ENCODE results near the gene APBA3.

Gene APBA3

GRCh38 chr19:3761382-3762129 lies at the start of gene APBA3:
Gene APBA3, minus strand, starts transcription at chr19:3761692. Its CDS starts 1,428 bp downstream, at chr19:3760264.
- peak within 1 kb of the TSS; percentile 99 for H3K4me3 Mint-ChIP-seq
- H3K9me3 Mint-ChIP-seq, result no peaks in the 10 kb centered on the region
- DNase-seq (ENCODE audit: low spot score in 2 of 2) (peak; percentile 98 to 99), ATAC-seq (peak; percentile 72)
- H3K4me1 Mint-ChIP-seq, result peaks cover 37% of the 10 kb centered on the region
- H3K36me3 Mint-ChIP-seq, result peaks cover 89% of the 10 kb centered on the region
- H3K27ac Mint-ChIP-seq, result peak within 1 kb of the TSS; percentile 99

GRCh38 chr19:3810708-3811355 lies 49.3 kb upstream of the APBA3 start:
- no peak for DNase-seq (ENCODE audit: low spot score in 2 of 2)
- ATAC-seq, result no peak
- no peak overlapping the region for H3K27ac Mint-ChIP-seq
- H3K9me3 Mint-ChIP-seq, result no peaks in the 10 kb centered on the region
- peaks cover 16% of the 10 kb centered on the region for H3K36me3 Mint-ChIP-seq
- H3K4me1 Mint-ChIP-seq, result peaks cover 66% of the 10 kb centered on the region
- H3K4me3 Mint-ChIP-seq, result no peak overlapping the region

- Mint-ChIP-seq H3K4me1 (peaks cover 71% of the 10 kb centered on the region), H3K4me3 (no peak overlapping the region), H3K36me3 (peaks cover 20% of the 10 kb centered on the region), H3K9me3 (no peaks in the 10 kb centered on the region), H3K27ac (peak overlapping the region; percentile 3)
- DNase-seq (ENCODE audit: low spot score in 2 of 2) (no peak), ATAC-seq (peak; percentile 3)
Observed at GRCh38 chr19:3809881-3810707, 48.6 kb upstream of the APBA3 start.

DNA sequence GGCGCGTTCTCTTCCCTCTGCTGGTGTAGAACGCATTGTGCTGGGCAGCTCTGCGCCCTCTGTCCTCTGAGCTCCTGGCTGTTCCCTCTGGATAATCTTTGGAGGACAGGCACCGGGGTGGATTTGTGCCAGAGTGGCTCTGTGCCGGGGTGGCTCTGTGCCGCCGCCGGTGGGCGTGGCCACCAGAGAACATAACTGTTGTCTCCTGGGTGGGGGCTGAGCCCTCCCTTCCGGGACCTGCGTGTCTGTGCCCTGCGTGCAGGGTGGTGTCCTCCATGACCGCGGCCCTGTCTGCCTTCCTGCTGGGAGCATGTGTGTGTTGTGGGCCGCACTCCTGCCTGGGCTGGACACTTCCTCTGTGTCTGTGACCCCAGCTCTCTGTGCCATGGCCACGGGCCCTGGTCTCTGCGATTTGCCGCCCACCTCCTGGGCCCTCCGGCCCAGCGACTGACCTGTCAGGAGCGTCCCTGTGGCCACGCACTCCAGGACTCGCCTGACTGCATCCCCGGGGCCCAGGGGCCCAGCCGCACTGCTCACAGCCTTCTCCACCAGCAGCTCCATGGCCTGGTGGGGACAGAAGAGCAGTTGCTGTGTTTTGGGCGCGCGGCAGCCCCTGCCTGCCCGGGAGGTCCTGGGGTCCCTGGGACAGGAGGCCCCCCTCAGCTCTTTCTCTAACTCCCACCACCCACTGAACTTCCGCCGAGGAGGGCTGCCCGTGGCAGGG lies 47.1 kb upstream of the APBA3 start:
- Mint-ChIP-seq H3K36me3 (peaks cover 20% of the 10 kb centered on the region), H3K9me3 (no peaks in the 10 kb centered on the region), H3K4me3 (no peak overlapping the region), H3K4me1 (peaks cover 62% of the 10 kb centered on the region), H3K27ac (no peak overlapping the region)
- ATAC-seq (no peak), DNase-seq (ENCODE audit: low spot score in 2 of 2) (no peak)

DNA sequence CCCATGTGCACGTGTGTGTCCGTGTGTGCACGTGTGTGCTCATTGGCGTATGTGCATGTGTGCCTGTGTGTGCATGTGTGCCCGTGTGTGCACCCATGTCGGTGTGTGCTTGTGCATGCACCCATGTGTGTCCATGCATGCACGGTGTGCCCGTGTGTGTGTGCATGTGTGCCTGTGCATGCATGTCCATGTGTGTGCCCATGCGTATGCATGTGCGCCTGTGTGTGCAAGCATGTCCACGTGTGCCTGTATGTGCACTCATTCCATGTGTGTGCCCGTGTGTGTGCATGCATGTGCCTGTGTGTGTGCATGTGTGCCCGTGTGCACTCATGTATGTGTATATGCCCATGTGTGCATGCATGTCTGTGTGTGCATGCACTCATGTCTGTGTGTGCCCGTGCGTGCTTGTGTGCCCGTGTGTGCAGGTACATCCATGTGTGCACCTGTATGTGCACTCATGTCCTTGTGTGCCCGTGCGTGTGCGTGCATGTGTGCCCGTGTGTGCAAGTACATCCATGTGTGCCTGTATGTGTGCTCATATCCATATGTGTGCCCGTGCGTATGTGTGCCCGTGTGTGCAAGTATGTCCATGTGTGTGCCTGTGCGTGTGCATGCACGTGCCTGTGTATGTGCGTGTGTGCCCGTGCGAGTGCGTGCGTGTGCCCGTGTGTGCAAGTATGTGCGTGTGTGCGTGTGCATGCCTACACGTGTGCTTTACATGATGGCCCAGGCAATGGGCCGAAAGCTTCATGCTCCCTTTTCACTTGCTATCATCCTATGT lies 46.3 kb upstream of the APBA3 start:
- no peak overlapping the region for H3K27ac Mint-ChIP-seq
- no peak overlapping the region for H3K4me3 Mint-ChIP-seq

DNA sequence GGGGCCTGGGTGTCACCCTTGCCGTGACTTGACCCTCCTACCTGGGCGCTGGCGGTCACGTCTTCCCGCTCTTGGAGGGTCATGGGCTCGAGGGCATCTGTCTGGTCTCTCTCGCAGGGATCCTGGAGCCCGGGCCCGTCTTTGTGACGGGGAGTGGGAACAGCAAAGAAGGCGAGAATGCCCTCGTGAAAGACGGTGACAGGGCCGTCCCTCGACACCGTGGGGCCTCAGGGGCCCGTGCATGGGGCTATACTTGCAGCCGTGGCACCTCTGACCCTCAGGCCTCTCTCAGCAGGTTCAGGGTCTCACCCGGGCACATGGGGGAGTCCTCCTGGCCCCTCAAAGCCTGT lies 45.6 kb upstream of the APBA3 start:
- Mint-ChIP-seq H3K36me3 (peaks cover 18% of the 10 kb centered on the region), H3K27ac (peak overlapping the region; percentile 65), H3K9me3 (no peaks in the 10 kb centered on the region), H3K4me1 (peaks cover 47% of the 10 kb centered on the region), H3K4me3 (no peak overlapping the region)
- ATAC-seq, result no peak
- DNase-seq (ENCODE audit: low spot score in 2 of 2), result no peak

More for the DNA sequence above, 46.3 kb upstream of the APBA3 start:
- H3K4me1 Mint-ChIP-seq, result peaks cover 54% of the 10 kb centered on the region
- ATAC-seq (no peak), DNase-seq (ENCODE audit: low spot score in 2 of 2) (no peak)
- peaks cover 23% of the 10 kb centered on the region for H3K36me3 Mint-ChIP-seq
- H3K9me3 Mint-ChIP-seq, result no peaks in the 10 kb centered on the region

- ATAC-seq (no peak), DNase-seq (ENCODE audit: low spot score in 2 of 2) (no peak)
- Mint-ChIP-seq H3K36me3 (peaks cover 17% of the 10 kb centered on the region), H3K4me1 (peaks cover 53% of the 10 kb centered on the region), H3K27ac (no peak overlapping the region), H3K4me3 (no peak overlapping the region), H3K9me3 (no peaks in the 10 kb centered on the region)
Observed at GRCh38 chr19:3805859-3806258, 44.4 kb upstream of the APBA3 start.

DNA sequence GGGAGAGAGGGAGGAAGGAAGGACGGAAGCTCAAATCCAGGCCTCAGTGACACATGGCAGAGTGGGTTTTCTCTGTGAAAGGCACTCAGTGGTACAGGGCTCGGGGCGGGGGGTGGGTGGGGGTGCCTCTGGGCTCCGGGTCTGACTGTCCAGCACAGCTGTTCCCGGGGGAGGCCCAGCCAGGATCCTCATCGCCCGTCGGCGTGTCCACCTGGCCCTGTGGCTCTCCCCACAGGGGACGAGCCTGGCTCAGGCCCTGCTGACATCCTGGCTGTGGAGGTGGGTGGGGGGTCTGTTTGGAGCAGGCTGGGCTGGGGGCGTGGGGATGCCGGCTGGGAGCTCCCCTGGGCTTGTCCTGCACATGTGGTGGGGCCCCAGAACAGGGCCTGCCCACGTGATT lies 42.9 kb upstream of the APBA3 start:
- Mint-ChIP-seq H3K4me1 (peaks cover 59% of the 10 kb centered on the region), H3K4me3 (no peak overlapping the region), H3K27ac (peak overlapping the region; percentile 72), H3K9me3 (no peaks in the 10 kb centered on the region), H3K36me3 (peaks cover 23% of the 10 kb centered on the region)
- DNase-seq (ENCODE audit: low spot score in 2 of 2), result no peak
- ATAC-seq, result no peak

GRCh38 chr19:3803986-3804385 lies 42.5 kb upstream of the APBA3 start:
- peaks cover 23% of the 10 kb centered on the region for H3K36me3 Mint-ChIP-seq
- H3K4me3 Mint-ChIP-seq, result no peak overlapping the region
- H3K4me1 Mint-ChIP-seq, result peaks cover 59% of the 10 kb centered on the region
- DNase-seq (ENCODE audit: low spot score in 2 of 2), result no peak
- no peaks in the 10 kb centered on the region for H3K9me3 Mint-ChIP-seq
- H3K27ac Mint-ChIP-seq, result peak overlapping the region; percentile 72
- ATAC-seq, result no peak

DNA sequence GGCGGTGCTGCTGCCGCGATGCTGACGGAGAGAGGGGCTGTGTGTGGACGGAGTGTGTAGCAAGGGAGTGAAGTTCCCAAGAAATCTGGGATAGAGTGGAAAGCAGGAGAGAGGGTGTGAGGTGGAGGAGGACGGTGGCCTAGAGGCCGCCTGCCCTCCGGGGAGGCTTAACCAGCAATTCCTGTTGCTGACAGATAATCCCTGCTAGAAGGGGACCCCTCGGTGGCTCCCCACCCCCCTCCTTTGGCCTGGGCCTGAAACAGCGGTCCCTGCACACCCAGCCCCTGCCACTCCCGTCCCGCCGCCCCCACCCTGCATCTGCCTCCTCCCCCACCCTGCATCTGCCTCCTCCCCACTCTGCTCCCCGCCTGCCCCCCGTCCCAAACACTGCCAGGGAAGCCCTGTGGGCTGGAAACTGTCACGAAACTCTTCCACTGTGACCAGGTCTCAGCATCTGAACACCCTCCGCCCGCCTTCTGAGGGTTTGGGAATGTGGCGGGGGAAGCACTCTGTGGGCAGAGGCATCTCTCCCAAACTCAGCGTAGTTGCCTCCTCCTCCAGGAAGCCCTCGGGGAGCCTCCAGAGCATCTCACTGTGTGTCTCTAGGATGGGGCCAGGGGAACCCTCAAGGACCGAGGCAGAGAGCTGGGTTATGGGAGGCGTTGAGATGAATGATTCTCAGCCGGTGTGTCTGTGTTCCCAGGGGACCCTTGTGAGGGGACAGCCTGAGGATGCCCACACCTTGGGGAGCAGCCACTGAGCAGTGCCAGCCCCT lies 41.8 kb upstream of the APBA3 start:
- no peak for ATAC-seq
- H3K4me3 Mint-ChIP-seq, result no peak overlapping the region
- no peaks in the 10 kb centered on the region for H3K9me3 Mint-ChIP-seq
- peaks cover 56% of the 10 kb centered on the region for H3K4me1 Mint-ChIP-seq
- DNase-seq (ENCODE audit: low spot score in 2 of 2), result no peak
- peak overlapping the region; percentile 72 for H3K27ac Mint-ChIP-seq
- peaks cover 21% of the 10 kb centered on the region for H3K36me3 Mint-ChIP-seq

DNA sequence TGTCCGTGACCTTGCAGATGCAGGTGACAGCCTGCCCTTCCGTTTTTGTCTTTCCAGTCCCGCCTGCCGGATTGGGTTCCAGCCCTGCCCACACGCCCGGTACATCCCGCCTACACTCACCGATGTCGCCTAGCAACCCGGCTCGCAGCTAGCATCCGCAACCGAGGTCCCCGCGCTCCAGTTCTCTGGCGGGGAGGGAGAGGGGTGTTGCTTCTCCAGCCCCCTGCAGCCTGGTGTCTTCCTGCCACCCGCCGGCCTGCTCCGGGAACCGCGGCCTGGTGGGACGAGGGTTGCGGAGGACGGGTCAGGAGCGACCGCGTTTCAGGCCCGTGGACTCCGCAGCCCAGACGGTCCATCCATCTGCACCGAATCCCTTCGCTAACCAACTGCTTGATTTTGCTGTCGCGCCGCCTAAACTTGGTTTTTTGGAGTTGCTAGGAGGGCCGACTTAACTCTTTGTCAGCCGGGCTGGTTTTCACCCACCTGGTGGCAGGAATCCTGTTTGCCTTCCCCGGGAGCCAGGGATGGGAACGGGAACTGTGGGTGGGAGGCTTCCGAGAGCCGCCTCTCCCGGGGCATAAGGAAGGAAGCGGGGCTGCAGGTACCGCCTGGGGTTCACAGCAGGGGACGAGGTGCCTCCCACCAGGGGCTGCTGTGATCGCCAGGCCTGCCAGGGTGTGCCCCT lies 40.1 kb upstream of the APBA3 start:
- H3K4me1 Mint-ChIP-seq, result peaks cover 54% of the 10 kb centered on the region
- peaks cover 17% of the 10 kb centered on the region for H3K36me3 Mint-ChIP-seq
- DNase-seq (ENCODE audit: low spot score in 2 of 2) (peak; percentile 48 to 72), ATAC-seq (peak; percentile 67)
- H3K9me3 Mint-ChIP-seq, result peaks cover 5% of the 10 kb centered on the region
- peak overlapping the region; percentile 55 for H3K4me3 Mint-ChIP-seq
- no peak overlapping the region for H3K27ac Mint-ChIP-seq

DNA sequence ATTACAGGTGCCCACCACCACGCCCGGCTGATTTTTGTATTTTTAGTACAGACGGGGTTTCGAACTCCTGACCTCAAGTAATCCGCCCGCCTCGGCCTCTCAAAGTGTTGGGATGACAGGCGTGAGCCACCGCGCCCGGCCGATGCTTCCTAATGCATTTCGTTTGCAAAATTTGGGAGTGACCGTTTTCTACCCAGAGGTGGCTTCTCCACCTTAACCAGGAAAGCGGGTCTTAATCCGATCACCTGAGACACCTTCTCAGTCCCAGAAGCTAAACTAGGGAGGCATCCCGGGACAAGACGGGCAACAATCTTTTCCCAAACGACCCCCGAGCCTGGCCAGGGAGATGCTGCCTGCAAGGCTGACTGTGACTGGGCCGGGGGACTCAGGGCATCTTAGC lies 39.5 kb upstream of the APBA3 start:
- no peak for ATAC-seq
- no peak for DNase-seq (ENCODE audit: low spot score in 2 of 2)
- Mint-ChIP-seq H3K36me3 (peaks cover 17% of the 10 kb centered on the region), H3K27ac (no peak overlapping the region), H3K4me3 (peak overlapping the region; percentile 55), H3K9me3 (peaks cover 6% of the 10 kb centered on the region), H3K4me1 (peaks cover 51% of the 10 kb centered on the region)

GRCh38 chr19:3798137-3798536 lies 36.6 kb upstream of the APBA3 start:
- H3K4me3 Mint-ChIP-seq, result peak overlapping the region; percentile 13
- ATAC-seq, result peak; percentile 96

More at GRCh38 chr19:3798137-3798536, 36.6 kb upstream of the APBA3 start:
- peaks cover 6% of the 10 kb centered on the region for H3K9me3 Mint-ChIP-seq
- H3K4me1 Mint-ChIP-seq, result peaks cover 42% of the 10 kb centered on the region
- H3K27ac Mint-ChIP-seq, result no peak overlapping the region
- no peak for DNase-seq (ENCODE audit: low spot score in 2 of 2)
- peaks cover 12% of the 10 kb centered on the region for H3K36me3 Mint-ChIP-seq

Measured in stimulated activated effector memory CD8-positive, alpha-beta T cell treated with anti-CD3 and anti-CD28 coated beads, Interleukin-12 subunit alpha, Interleukin-12 subunit beta, amount 100 ng/mL, for 72 hours (primary cell).